GM19035 (cell line): ENCODE measurements around the gene SEMA3C.
A peak's percentile ranks its signal among the peaks of the same experiment; 100 is the strongest.

ENCODE experiments used
- ATAC-seq: cut with Tn5 transposase; IDR thresholded peaks from one replicate; pipeline ENCODE4 v1.9.1; 2021; ENCODE audit not compliant: unreplicated experiment

SEMA3C gene

GRCh38 chr7:80783678-80784327, 135.0 kb downstream of the SEMA3C start:
- no peak for ATAC-seq

GRCh38 chr7:80783186-80783677, 135.6 kb downstream of the SEMA3C start:
- no peak for ATAC-seq

GRCh38 chr7:80781561-80781979, 137.3 kb downstream of the SEMA3C start:
- ATAC-seq, result no peak

- no peak for ATAC-seq
Observed at GRCh38 chr7:80781146-80781545, 137.7 kb downstream of the SEMA3C start.

GRCh38 chr7:80779456-80779855, 139.4 kb downstream of the SEMA3C start:
- ATAC-seq, result no peak

- no peak for ATAC-seq
Observed at GRCh38 chr7:80775897-80776296, 143.0 kb downstream of the SEMA3C start.

- ATAC-seq, result peak; percentile 41
Observed at GRCh38 chr7:80775482-80775881, 143.4 kb downstream of the SEMA3C start.

GRCh38 chr7:80774843-80775242, 144.0 kb downstream of the SEMA3C start:
- no peak for ATAC-seq

GRCh38 chr7:80773787-80774508, 144.9 kb downstream of the SEMA3C start:
- no peak for ATAC-seq

- ATAC-seq, result no peak
Observed at GRCh38 chr7:80772347-80772993, 146.4 kb downstream of the SEMA3C start.

- ATAC-seq, result no peak
Observed at GRCh38 chr7:80771523-80771922, 147.3 kb downstream of the SEMA3C start.

GRCh38 chr7:80770675-80771081, 148.2 kb downstream of the SEMA3C start:
- peak; percentile 89 for ATAC-seq

- no peak for ATAC-seq
Observed at GRCh38 chr7:80770061-80770460, 148.8 kb downstream of the SEMA3C start.

GRCh38 chr7:80768756-80769155, 150.1 kb downstream of the SEMA3C start:
- ATAC-seq, result no peak

- no peak for ATAC-seq
Observed at GRCh38 chr7:80767654-80768053, 151.2 kb downstream of the SEMA3C start.

- ATAC-seq, result no peak
Observed at GRCh38 chr7:80766724-80767123, 152.1 kb downstream of the SEMA3C start.

- no peak for ATAC-seq
Observed at GRCh38 chr7:80764132-80764531, 154.7 kb downstream of the SEMA3C start.

GRCh38 chr7:80763704-80764103, 155.1 kb downstream of the SEMA3C start:
- ATAC-seq, result no peak

GRCh38 chr7:80763289-80763688, 155.6 kb downstream of the SEMA3C start:
- no peak for ATAC-seq

GRCh38 chr7:80760292-80760691, 158.6 kb downstream of the SEMA3C start:
- no peak for ATAC-seq

- ATAC-seq, result no peak
Observed at GRCh38 chr7:80752954-80753690, 165.7 kb downstream of the SEMA3C start.
